Stimulated activated effector memory CD8-positive, alpha-beta T cell treated with anti-CD3 and anti-CD28 coated beads, Interleukin-12 subunit alpha, Interleukin-12 subunit beta, amount 100 ng/mL, for 72 hours (primary cell): Measurements from ENCODE around the gene SLBP.
"Not testable (repeated sequence)": the region's sequence is repeated elsewhere in the genome, so short reads cannot be mapped to it uniquely, and the experiment has no call there.

Experiments used
- ATAC-seq: fragments of 150-1000 bp; cut with Tn5 transposase; 2 replicates; pipeline ENCODE4 v1.10.0; 2021
- DNase-seq, 2 donors: peaks; one replicate each; pipeline ENCODE4 v3.0.0; 2021 to 2022; ENCODE audit warnings: low spot score in 2 of 2
- H3K27ac Mint-ChIP-seq: one replicate; pipeline ENCODE4 v1.8.0; 2022; ENCODE audit warnings: mild to moderate bottlenecking, mixed read lengths
- H3K36me3 Mint-ChIP-seq: one replicate; pipeline ENCODE4 v1.8.0; 2022; ENCODE audit warnings: mild to moderate bottlenecking, mixed read lengths
- H3K4me1 Mint-ChIP-seq: one replicate; pipeline ENCODE4 v1.8.0; 2022; ENCODE audit warnings: mixed read lengths
- H3K4me3 Mint-ChIP-seq: one replicate; pipeline ENCODE4 v1.8.0; 2022; ENCODE audit warnings: mild to moderate bottlenecking, mixed read lengths
- H3K9me3 Mint-ChIP-seq: one replicate; pipeline ENCODE4 v1.8.0; 2022; ENCODE audit warnings: mixed read lengths

SLBP gene

GRCh38 chr4:1684506-1685234 is 27.4 kb downstream of the SLBP start:
- H3K36me3 Mint-ChIP-seq = peaks cover 11% of the 10 kb centered on the region
- no peaks in the 10 kb centered on the region for H3K9me3 Mint-ChIP-seq
- H3K4me3 Mint-ChIP-seq = peak overlapping the region; percentile 14
- no peak overlapping the region for H3K27ac Mint-ChIP-seq
- ATAC-seq (no peak), DNase-seq (peak; percentile 97 to 98)
- H3K4me1 Mint-ChIP-seq = peaks cover 9% of the 10 kb centered on the region

- peak within 1 kb of the TSS; percentile 37 for H3K27ac Mint-ChIP-seq
- H3K9me3 Mint-ChIP-seq = no peaks in the 10 kb centered on the region
- H3K4me3 Mint-ChIP-seq = peak within 1 kb of the TSS; percentile 68
- DNase-seq = peak in 1 of 2 donors; percentile 76
- peak; percentile 92 for ATAC-seq
- H3K36me3 Mint-ChIP-seq = peaks cover 3% of the 10 kb centered on the region
- H3K4me1 Mint-ChIP-seq = peaks cover 9% of the 10 kb centered on the region
These were observed 28.2 kb downstream of the SLBP start, which contains the start of gene FAM53A for GRCh38 chr4:1683736-1684505. TSS of gene FAM53A (minus strand) at chr4:1684313. CDS start at chr4:1668741, 15,572 bp downstream.

DNA sequence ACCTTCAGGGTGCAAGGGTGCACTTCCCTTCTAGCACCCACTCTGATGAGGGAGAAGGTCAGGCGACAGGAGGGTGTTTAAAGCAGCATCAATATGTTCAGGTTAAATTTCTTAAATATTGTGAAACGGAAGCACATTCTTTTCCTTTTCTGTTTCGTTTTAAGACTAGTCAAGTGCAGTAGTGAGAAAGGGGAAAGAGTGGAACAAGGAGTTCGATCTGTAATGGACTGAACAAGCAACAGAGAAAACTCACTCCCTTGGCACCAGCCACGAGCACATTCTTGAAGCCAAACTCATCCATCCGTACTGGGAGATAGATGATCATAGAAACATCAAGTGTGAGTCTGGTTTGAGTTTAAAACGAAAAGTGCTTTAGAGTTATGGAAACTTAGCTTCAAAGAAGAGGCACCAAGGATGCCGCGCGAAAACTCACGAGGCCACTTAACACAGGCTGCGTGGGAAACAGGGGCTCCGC is 28.8 kb downstream of the SLBP start:
- no peaks in the 10 kb centered on the region for H3K36me3 Mint-ChIP-seq
- DNase-seq (no peak), ATAC-seq (no peak)
- peak overlapping the region; percentile 37 for H3K27ac Mint-ChIP-seq
- H3K4me3 Mint-ChIP-seq = peak overlapping the region; percentile 68
- H3K9me3 Mint-ChIP-seq = no peaks in the 10 kb centered on the region
- H3K4me1 Mint-ChIP-seq = peaks cover 9% of the 10 kb centered on the region

GRCh38 chr4:1682860-1683259 is 29.3 kb downstream of the SLBP start:
- no peak for DNase-seq
- H3K27ac Mint-ChIP-seq = peak overlapping the region; percentile 37
- no peaks in the 10 kb centered on the region for H3K9me3 Mint-ChIP-seq

GRCh38 chr4:1678244-1678643 is 33.9 kb downstream of the SLBP start:
- Mint-ChIP-seq H3K4me1 (peaks cover 6% of the 10 kb centered on the region), H3K9me3 (no peaks in the 10 kb centered on the region), H3K4me3 (no peak overlapping the region), H3K27ac (no peak overlapping the region), H3K36me3 (no peaks in the 10 kb centered on the region)
- no peak for ATAC-seq
- no peak for DNase-seq

More at GRCh38 chr4:1682860-1683259, 29.3 kb downstream of the SLBP start:
- peak overlapping the region; percentile 68 for H3K4me3 Mint-ChIP-seq
- ATAC-seq = no peak
- H3K4me1 Mint-ChIP-seq = peaks cover 9% of the 10 kb centered on the region
- no peaks in the 10 kb centered on the region for H3K36me3 Mint-ChIP-seq

- Mint-ChIP-seq H3K36me3 (no peaks in the 10 kb centered on the region), H3K4me1 (no peaks in the 10 kb centered on the region), H3K4me3 (no peak overlapping the region), H3K9me3 (no peaks in the 10 kb centered on the region), H3K27ac (no peak overlapping the region)
- DNase-seq (no peak), ATAC-seq (peak; percentile 23)
These were observed 35.3 kb downstream of the SLBP start for GRCh38 chr4:1676605-1677525.

GRCh38 chr4:1675802-1676137 is 36.3 kb downstream of the SLBP start:
- no peak overlapping the region for H3K27ac Mint-ChIP-seq
- ATAC-seq (no peak), DNase-seq (no peak)
- no peaks in the 10 kb centered on the region for H3K36me3 Mint-ChIP-seq
- no peak overlapping the region for H3K4me3 Mint-ChIP-seq
- H3K9me3 Mint-ChIP-seq = no peaks in the 10 kb centered on the region
- no peaks in the 10 kb centered on the region for H3K4me1 Mint-ChIP-seq

DNA sequence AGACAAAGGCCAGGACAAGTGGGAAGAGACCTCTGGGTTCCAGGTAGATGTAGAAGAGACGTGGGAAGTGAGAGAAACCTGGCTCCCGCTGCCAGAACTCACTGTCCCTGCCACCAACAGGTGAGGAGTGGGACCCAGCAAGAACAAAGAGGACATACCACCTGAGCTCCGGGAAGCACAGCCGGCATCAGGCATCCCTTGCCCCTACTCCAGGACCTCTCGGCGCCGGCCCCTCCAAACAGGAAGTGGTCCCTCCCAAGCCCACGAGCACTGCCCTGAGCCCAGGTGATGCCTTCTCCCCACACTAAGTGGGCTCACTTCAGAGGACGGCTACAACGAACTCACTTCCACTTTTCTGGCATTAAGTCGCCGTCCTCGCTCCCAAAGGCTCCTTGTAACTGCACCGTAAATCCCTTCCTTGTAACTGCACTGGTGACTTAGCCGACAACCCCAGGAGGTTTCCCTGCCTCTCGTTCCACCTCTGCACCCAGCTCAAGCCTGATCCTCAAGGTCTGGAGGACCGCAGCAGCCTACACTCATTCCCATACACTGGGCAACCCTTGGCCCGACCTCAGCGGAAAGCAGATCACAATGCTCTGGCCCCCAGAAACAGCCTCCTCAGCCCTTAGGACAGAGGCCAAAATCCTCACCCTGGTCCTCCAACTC is 36.9 kb downstream of the SLBP start:
- Mint-ChIP-seq H3K36me3 (no peaks in the 10 kb centered on the region), H3K4me1 (no peaks in the 10 kb centered on the region), H3K27ac (no peak overlapping the region), H3K4me3 (no peak overlapping the region), H3K9me3 (no peaks in the 10 kb centered on the region)
- DNase-seq = no peak
- peak; percentile 25 for ATAC-seq

DNA sequence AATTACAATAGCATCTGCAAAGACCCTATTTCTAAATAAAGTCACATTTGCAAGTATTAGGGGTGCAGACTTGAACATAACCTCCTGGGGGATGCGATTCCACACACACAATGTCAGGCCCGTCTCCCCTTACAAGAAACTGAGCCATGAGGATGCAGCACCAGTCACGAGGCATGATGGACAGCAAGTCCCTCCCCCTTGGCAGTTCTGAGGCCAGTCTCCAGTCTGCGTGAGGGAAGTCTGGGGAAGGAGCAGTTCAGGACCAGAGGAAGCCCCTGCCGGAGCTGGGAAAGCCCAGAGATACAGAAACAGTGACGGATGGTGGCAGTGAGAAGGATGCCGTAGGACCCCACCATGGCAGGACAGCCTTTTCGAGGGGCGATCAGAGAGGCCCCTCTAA is 37.4 kb downstream of the SLBP start:
- no peak overlapping the region for H3K27ac Mint-ChIP-seq
- no peak for ATAC-seq
- no peak for DNase-seq
- H3K9me3 Mint-ChIP-seq = no peaks in the 10 kb centered on the region
- no peaks in the 10 kb centered on the region for H3K36me3 Mint-ChIP-seq
- H3K4me1 Mint-ChIP-seq = no peaks in the 10 kb centered on the region
- H3K4me3 Mint-ChIP-seq = no peak overlapping the region

DNA sequence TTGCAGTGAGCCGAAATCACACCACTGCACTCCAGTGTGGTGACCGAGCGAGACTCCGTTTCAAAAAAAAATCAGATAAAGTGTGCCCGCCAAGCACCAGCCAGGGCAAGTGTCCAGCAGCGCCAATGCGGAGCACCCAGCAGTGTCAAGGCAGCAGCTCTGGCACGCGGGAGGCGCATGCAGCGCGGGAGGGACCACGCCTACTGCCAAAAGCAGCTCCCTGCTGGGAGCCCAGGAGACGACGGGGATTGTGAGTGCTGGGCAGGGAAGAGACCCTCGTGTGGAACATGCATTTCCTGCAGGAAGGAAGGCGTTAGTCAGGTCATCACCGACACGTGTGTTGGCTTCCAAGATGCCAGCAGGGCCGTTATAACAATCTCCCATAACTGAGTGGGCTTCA is 38.4 kb downstream of the SLBP start:
- ATAC-seq (no peak), DNase-seq (no peak)
- Mint-ChIP-seq H3K4me3 (no peak overlapping the region), H3K9me3 (no peaks in the 10 kb centered on the region), H3K4me1 (no peaks in the 10 kb centered on the region), H3K36me3 (no peaks in the 10 kb centered on the region), H3K27ac (no peak overlapping the region)

- not testable (repeated sequence) for H3K36me3 Mint-ChIP-seq, H3K9me3 Mint-ChIP-seq, ATAC-seq, DNase-seq, H3K4me3 Mint-ChIP-seq, H3K4me1 Mint-ChIP-seq, H3K27ac Mint-ChIP-seq
These were observed 41.1 kb downstream of the SLBP start for GRCh38 chr4:1671011-1671410.

DNA sequence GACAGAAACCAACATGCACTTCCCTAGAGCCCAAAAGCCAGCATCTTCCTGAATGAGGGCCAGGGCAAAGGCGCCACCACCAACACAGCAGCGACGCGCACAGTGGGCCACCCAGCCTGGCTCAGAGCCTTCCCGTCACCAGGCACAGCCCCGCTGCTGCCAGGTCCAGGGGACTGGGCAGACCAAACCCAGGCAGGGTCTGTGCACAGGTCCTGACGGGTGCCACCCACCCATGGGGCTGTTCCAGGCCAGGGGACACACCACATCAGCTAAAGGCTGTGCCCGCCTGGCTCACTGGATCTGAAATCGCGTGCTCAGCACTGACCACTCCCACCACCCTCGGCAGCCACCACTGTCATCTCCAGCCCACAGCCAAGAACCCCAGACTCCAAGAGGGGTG is 41.8 kb downstream of the SLBP start:
- Mint-ChIP-seq H3K4me1 (no peaks in the 10 kb centered on the region), H3K9me3 (no peaks in the 10 kb centered on the region), H3K27ac (no peak overlapping the region), H3K4me3 (no peak overlapping the region), H3K36me3 (no peaks in the 10 kb centered on the region)
- DNase-seq (no peak), ATAC-seq (no peak)

DNA sequence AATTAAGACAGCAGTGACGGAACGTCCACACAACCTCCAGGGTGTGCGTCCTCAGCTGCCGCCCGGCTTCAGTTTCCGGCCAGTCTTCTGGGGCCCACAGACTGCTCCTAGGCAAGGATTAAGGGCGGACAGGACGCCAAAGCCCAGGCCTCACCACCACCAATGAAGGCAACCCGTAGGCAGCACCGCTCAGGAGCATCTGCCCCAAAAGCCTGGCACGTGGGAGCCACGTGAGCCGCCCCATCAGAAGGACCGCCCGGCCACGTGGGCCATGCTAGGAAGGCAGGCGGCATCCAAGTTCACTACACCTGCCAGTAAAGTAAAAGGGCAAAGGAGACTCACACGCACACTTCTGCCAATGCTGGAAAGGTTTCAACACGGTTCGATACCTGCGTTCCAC is 42.3 kb downstream of the SLBP start:
- Mint-ChIP-seq H3K27ac (no peak overlapping the region), H3K36me3 (no peaks in the 10 kb centered on the region), H3K4me3 (no peak overlapping the region), H3K9me3 (no peaks in the 10 kb centered on the region), H3K4me1 (no peaks in the 10 kb centered on the region)
- DNase-seq (no peak), ATAC-seq (no peak)

GRCh38 chr4:1669270-1669669 is 42.8 kb downstream of the SLBP start:
- no peaks in the 10 kb centered on the region for H3K4me1 Mint-ChIP-seq
- DNase-seq (no peak), ATAC-seq (no peak)
- H3K4me3 Mint-ChIP-seq = no peak overlapping the region
- H3K27ac Mint-ChIP-seq = no peak overlapping the region
- H3K9me3 Mint-ChIP-seq = no peaks in the 10 kb centered on the region
- no peaks in the 10 kb centered on the region for H3K36me3 Mint-ChIP-seq

DNA sequence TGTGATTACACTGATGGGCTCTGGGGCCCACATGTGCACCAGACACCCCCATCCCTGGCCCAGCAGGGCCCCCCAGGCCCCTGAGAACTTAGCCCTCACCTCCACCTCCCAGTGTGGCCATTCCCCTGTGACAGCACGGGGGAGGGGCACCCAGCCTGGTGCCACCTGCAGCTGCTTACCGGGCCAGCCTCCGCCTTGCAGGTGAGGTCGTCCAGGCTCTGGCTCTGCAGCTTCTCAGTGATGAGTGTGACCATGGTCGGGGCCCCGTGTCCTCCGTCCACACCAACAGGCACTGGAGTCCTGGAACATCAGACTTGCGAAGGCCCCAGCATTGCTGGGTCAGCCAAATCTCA is 43.7 kb downstream of the SLBP start:
- no peak for ATAC-seq
- H3K36me3 Mint-ChIP-seq = no peaks in the 10 kb centered on the region

More for the DNA sequence above, 43.7 kb downstream of the SLBP start:
- H3K4me3 Mint-ChIP-seq = no peak overlapping the region
- H3K9me3 Mint-ChIP-seq = no peaks in the 10 kb centered on the region
- no peaks in the 10 kb centered on the region for H3K4me1 Mint-ChIP-seq
- DNase-seq = no peak
- no peak overlapping the region for H3K27ac Mint-ChIP-seq
